KMS-11 (cell line): ENCODE data around the gene DPH2.
A peak's percentile ranks its signal among the peaks of the same experiment; 100 is the strongest.

Experiments
- H2AFZ ChIP-seq: fragments of 200-600 bp; sonication (generic); 2 replicates; pipeline ENCODE4 v1.6.1; 2016; ENCODE audit warnings: antibody characterized with exemption, mixed run types, low read depth
- H3K27ac ChIP-seq: fragments of 200-600 bp; sonication (generic); 2 replicates; pipeline ENCODE4 v1.6.1; 2016; ENCODE audit warnings: mild to moderate bottlenecking, mixed run types
- H3K27me3 ChIP-seq: fragments of 200-600 bp; sonication (generic); 2 replicates; pipeline ENCODE4 v1.6.1; 2017; ENCODE audit warnings: mild to moderate bottlenecking, low read depth, mixed run types, moderate library complexity; ENCODE audit not compliant: insufficient read depth
- H3K36me3 ChIP-seq: fragments of 200-600 bp; sonication (generic); 2 replicates; pipeline ENCODE4 v1.6.1; 2017; ENCODE audit warnings: mild to moderate bottlenecking, mixed run types; ENCODE audit not compliant: insufficient read depth
- H3K4me1 ChIP-seq: fragments of 200-600 bp; sonication (generic); 2 replicates; pipeline ENCODE4 v1.6.1; 2016; ENCODE audit warnings: mild to moderate bottlenecking, low read depth, mixed run types; ENCODE audit not compliant: poor library complexity, severe bottlenecking
- H3K4me2 ChIP-seq: fragments of 200-600 bp; sonication (generic); 2 replicates; pipeline ENCODE4 v1.7.0; 2016; ENCODE audit warnings: mild to moderate bottlenecking, mixed run types
- H3K4me3 ChIP-seq: fragments of 200-600 bp; sonication (generic); IDR thresholded peaks from 2 replicates; pipeline ENCODE4 v1.6.1; 2017; ENCODE audit warnings: low read depth, low read length, mixed read lengths; ENCODE audit not compliant: insufficient read depth
- H3K79me2 ChIP-seq: fragments of 200-600 bp; sonication (generic); 2 replicates; pipeline ENCODE4 v1.6.1; 2016; ENCODE audit warnings: low read depth, mixed run types; ENCODE audit not compliant: insufficient read depth
- H3K9ac ChIP-seq: fragments of 200-600 bp; sonication (generic); 2 replicates; pipeline ENCODE4 v1.6.1; 2016; ENCODE audit warnings: mild to moderate bottlenecking, mixed run types
- H4K20me1 ChIP-seq: fragments of 200-600 bp; sonication (generic); 2 replicates; pipeline ENCODE4 v1.6.1; 2016; ENCODE audit warnings: mild to moderate bottlenecking, mixed run types; ENCODE audit not compliant: insufficient read depth
- TF ChIP-seq, protein P1 (sequence below): fragments of 200-600 bp; sonication (generic); conservative IDR thresholded peaks from 2 replicates; pipeline ENCODE4 v1.6.1; 2017; ENCODE audit warnings: low read depth, mild to moderate bottlenecking, antibody characterized with exemption, low read length, moderate library complexity, mixed read lengths

The DPH2 gene

DNA sequence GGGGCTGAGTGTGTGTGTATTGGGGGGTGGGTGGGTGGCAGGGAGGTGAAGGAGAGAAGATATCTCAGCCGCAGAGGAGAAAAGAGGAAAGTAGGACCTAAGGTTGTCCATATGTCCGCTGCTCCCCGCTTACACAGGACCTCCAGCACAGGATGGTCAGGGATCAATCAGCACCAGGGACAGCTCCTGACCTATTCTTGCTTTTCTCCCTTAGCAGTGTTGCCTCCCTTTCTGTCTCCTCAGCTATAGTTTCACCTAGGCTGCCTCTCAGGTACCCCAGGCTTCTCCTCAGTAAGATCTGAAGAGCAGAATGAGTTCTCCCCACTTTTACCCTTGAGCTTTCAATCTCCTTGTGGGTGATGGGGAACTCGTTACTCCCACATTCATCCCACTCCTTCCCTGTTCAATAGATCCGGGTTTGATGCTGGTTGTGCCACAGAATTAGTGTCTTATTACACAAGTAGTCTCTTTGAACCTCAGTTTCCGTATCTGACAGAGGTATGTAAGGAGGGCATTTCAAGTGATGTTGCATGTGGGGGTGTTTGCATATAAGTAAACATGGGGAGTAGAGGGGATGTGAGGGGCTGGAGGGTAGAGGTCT, 1.4 kb upstream of the DPH2 start:
- no peaks in the 10 kb centered on the region for H4K20me1 ChIP-seq
- peaks cover 15% of the 10 kb centered on the region for H3K79me2 ChIP-seq
- no peak overlapping the region for H2AFZ ChIP-seq
- H3K9ac ChIP-seq, result no peak overlapping the region
- no peak overlapping the region for H3K4me3 ChIP-seq
- no peaks in the 10 kb centered on the region for H3K27me3 ChIP-seq
- peaks cover 10% of the 10 kb centered on the region for H3K4me1 ChIP-seq
- H3K4me2 ChIP-seq, result no peak overlapping the region
- no peak overlapping the region for H3K27ac ChIP-seq
- no peaks in the 10 kb centered on the region for H3K36me3 ChIP-seq
- TF ChIP-seq, protein P1, sequence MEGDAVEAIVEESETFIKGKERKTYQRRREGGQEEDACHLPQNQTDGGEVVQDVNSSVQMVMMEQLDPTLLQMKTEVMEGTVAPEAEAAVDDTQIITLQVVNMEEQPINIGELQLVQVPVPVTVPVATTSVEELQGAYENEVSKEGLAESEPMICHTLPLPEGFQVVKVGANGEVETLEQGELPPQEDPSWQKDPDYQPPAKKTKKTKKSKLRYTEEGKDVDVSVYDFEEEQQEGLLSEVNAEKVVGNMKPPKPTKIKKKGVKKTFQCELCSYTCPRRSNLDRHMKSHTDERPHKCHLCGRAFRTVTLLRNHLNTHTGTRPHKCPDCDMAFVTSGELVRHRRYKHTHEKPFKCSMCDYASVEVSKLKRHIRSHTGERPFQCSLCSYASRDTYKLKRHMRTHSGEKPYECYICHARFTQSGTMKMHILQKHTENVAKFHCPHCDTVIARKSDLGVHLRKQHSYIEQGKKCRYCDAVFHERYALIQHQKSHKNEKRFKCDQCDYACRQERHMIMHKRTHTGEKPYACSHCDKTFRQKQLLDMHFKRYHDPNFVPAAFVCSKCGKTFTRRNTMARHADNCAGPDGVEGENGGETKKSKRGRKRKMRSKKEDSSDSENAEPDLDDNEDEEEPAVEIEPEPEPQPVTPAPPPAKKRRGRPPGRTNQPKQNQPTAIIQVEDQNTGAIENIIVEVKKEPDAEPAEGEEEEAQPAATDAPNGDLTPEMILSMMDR, result no peak

DNA sequence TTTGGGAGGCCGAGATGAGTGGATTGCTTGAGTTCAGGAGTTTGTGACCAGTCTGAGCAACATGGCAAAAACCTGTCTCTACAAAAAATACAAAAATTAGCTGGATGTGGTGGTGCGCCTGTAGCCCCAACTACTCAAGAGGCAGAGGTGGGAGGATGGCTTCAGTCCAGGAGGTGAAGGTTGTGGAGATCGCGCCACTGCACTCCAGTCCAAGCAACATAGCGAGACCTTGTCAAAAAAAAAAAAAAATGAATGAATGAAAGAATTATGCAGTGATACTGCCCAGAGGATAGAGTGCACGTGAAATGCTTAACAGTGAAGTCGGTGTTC, 429 bp upstream of the DPH2 start:
- H3K4me2 ChIP-seq, result peak overlapping the region; percentile 45
- H3K27me3 ChIP-seq, result no peaks in the 10 kb centered on the region
- peaks cover 17% of the 10 kb centered on the region for H3K4me1 ChIP-seq
- no peak overlapping the region for H3K4me3 ChIP-seq
- H3K79me2 ChIP-seq, result peaks cover 15% of the 10 kb centered on the region
- no peak overlapping the region for H2AFZ ChIP-seq
- TF ChIP-seq, protein P1, result no peak
- no peaks in the 10 kb centered on the region for H4K20me1 ChIP-seq
- no peaks in the 10 kb centered on the region for H3K36me3 ChIP-seq
- no peak overlapping the region for H3K9ac ChIP-seq
- no peak overlapping the region for H3K27ac ChIP-seq

DNA sequence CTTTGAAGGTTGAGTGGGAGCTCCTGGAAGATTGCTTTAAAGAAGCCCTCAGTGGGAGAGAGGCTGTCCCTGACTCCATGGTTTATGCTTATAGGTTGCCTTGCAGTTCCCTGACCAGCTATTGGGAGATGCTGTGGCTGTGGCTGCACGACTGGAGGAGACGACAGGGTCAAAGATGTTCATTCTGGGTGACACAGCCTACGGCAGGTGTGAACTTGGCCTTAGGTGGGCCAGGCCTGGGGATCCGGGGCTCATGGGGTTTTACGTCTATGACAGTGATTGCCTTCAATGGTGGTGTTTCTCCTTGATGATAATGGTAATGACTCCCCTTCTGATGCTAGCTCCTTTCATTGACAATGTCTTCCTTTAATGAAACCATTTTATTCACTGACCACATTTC, 692 bp downstream of the DPH2 start:
- H3K79me2 ChIP-seq, result peaks cover 20% of the 10 kb centered on the region
- peak overlapping the region; percentile 50; the same call in 1 of the 2 replicates for H3K9ac ChIP-seq
- peak overlapping the region; percentile 72 for H3K4me2 ChIP-seq
- no peak overlapping the region for H3K4me3 ChIP-seq
- TF ChIP-seq, protein P1, result no peak
- H3K4me1 ChIP-seq, result peaks cover 17% of the 10 kb centered on the region
- no peak overlapping the region for H2AFZ ChIP-seq
- H4K20me1 ChIP-seq, result no peaks in the 10 kb centered on the region
- H3K36me3 ChIP-seq, result no peaks in the 10 kb centered on the region
- no peak overlapping the region for H3K27ac ChIP-seq
- H3K27me3 ChIP-seq, result no peaks in the 10 kb centered on the region

DNA sequence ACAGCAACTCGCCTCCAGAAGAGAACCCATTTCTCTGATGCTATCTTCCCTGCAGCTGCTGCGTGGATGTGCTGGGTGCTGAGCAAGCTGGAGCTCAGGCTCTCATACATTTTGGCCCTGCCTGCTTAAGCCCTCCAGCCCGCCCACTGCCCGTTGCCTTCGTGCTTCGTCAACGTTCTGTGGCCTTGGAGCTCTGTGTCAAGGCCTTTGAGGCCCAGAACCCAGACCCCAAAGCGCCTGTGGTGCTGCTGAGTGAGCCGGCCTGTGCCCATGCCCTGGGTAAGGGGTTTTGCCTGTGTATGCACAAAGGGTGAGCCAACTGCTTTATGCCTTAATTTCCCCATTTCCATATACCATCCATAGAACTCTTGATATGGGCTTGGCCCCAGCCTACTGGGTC, 1.1 kb downstream of the DPH2 start:
- H3K4me3 ChIP-seq, result no peak overlapping the region
- H3K4me2 ChIP-seq, result peak overlapping the region; percentile 72
- peaks cover 18% of the 10 kb centered on the region for H3K4me1 ChIP-seq
- H3K27ac ChIP-seq, result no peak overlapping the region
- peaks cover 24% of the 10 kb centered on the region for H3K79me2 ChIP-seq
- H3K36me3 ChIP-seq, result no peaks in the 10 kb centered on the region
- H3K27me3 ChIP-seq, result no peaks in the 10 kb centered on the region
- H4K20me1 ChIP-seq, result no peaks in the 10 kb centered on the region
- no peak overlapping the region for H2AFZ ChIP-seq
- TF ChIP-seq, protein P1, result no peak
- H3K9ac ChIP-seq, result peak overlapping the region; percentile 50; the same call in 1 of the 2 replicates
